ENCODE measurements around the gene OST4.

The OST4 gene

GRCh38 chr2:27108221-27108620 lies 36.8 kb upstream of the OST4 start:
- TF ChIP-seq ZFX (IDR thresholded peaks at IDR 0.05) (no peak), CTCF (conservative IDR thresholded peaks at IDR 0.05) (no peak)
- H3K27ac ChIP-seq: no peak overlapping the region

DNA sequence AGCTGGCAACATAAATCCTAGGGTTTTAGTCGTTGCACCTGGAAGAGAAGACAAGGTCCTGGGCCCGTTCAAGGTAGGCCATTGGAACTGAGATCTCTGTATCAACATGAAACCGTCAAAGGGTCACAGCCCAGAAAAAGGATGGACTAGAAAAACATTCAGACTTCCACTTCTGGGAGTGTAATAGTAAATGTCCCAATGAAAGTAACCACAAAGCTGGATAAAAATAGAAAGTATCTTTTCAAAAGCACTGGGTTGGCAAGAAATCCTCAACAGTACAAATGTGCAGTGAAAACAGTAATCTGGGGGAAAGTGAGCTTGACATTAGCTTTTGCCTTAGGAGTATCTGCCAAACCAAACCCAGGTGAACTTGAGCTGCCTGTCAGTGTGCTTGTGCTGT lies 34.5 kb upstream of the OST4 start:
- no peak overlapping the region for H3K27ac ChIP-seq
- TF ChIP-seq CTCF (conservative IDR thresholded peaks at IDR 0.05) (no peak), ZFX (IDR thresholded peaks at IDR 0.05) (no peak)

GRCh38 chr2:27102329-27102728 lies 30.9 kb upstream of the OST4 start:
- TF ChIP-seq ZFX (IDR thresholded peaks at IDR 0.05) (no peak), CTCF (conservative IDR thresholded peaks at IDR 0.05) (no peak)
- H3K27ac ChIP-seq: no peak overlapping the region

DNA sequence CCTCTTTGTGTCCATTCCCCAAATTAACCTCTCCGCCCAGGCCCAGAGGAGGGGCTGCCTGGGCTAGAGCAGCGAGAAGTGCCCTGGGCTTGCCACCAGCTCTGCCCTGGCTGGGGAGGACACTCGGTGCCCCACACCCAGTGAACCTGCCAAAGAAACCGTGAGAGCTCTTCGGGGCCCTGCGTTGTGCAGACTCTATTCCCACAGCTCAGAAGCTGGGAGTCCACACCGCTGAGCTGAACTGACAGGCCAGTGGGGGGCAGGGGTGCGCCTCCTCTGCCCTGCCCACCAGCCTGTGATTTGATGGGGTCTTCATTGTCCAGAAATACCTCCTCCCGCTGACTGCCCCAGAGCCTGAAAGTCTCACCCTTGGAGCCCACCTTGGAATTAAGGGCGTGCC lies 28.6 kb upstream of the OST4 start:
- TF ChIP-seq ZFX (IDR thresholded peaks at IDR 0.05): no peak
- TF ChIP-seq CTCF (conservative IDR thresholded peaks at IDR 0.05): no peak
- no peak overlapping the region for H3K27ac ChIP-seq

DNA sequence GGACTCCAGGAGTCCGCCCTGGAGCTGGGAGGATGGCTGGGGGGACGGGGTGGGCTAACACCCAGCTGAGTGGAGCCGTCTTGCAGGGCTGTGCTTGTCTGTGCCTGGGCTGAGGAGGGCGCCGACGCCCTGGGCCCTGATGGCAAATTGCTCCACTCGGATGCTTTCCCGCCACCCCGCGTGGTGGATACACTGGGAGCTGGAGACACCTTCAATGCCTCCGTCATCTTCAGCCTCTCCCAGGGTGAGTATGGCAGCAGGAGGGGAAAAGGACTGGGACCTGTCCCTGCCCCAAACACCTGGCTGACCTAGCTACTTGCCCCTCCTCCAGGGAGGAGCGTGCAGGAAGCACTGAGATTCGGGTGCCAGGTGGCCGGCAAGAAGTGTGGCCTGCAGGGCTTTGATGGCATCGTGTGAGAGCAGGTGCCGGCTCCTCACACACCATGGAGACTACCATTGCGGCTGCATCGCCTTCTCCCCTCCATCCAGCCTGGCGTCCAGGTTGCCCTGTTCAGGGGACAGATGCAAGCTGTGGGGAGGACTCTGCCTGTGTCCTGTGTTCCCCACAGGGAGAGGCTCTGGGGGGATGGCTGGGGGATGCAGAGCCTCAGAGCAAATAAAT lies 28.0 kb upstream of the OST4 start:
- TF ChIP-seq CTCF (conservative IDR thresholded peaks at IDR 0.05): no peak
- TF ChIP-seq ZFX (IDR thresholded peaks at IDR 0.05): no peak
- H3K27ac ChIP-seq: no peak overlapping the region

GRCh38 chr2:27097341-27097740 lies 25.9 kb upstream of the OST4 start:
- no peak overlapping the region for H3K27ac ChIP-seq
- TF ChIP-seq CTCF (conservative IDR thresholded peaks at IDR 0.05): no peak
- no peak for TF ChIP-seq ZFX (IDR thresholded peaks at IDR 0.05)

GRCh38 chr2:27096748-27097297 lies 25.4 kb upstream of the OST4 start:
- 0 out of 2 replicates have a peak overlapping the region, but pooled peaks have one; percentile 5 for H3K27ac ChIP-seq
- TF ChIP-seq CTCF (conservative IDR thresholded peaks at IDR 0.05) (no peak), ZFX (IDR thresholded peaks at IDR 0.05) (no peak)

Measured in C4-2B (cell line).